HAP-1 (cell line): ENCODE data around the gene C1GALT1C1.
A peak's percentile ranks its signal among the peaks of the same experiment; 100 is the strongest.

Experiments
- DNase-seq, 2 experiments: peaks; one replicate each; pipeline ENCODE4 v3.0.0-alpha.2; 2016 to 2020; ENCODE audit warnings: low spot score in 2 of 2
- H3K27me3 ChIP-seq: fragments of 250-450 bp; sonication (Bioruptor Pico); 2 replicates; pipeline ENCODE4 v1.5.1; 2020; ENCODE audit warnings: low read depth, mild to moderate bottlenecking, moderate library complexity
- H3K36me3 ChIP-seq: fragments of 250-450 bp; sonication (Bioruptor Pico); replicated peaks from 2 replicates; pipeline ENCODE4 v1.5.1; 2020; ENCODE audit warnings: mild to moderate bottlenecking
- H3K4me1 ChIP-seq: fragments of 250-450 bp; sonication (Bioruptor Pico); 2 replicates; pipeline ENCODE4 v1.5.1; 2020; ENCODE audit warnings: mild to moderate bottlenecking
- H3K4me3 ChIP-seq: fragments of 250-450 bp; sonication (Bioruptor Pico); 2 replicates; pipeline ENCODE4 v1.5.1; 2020; ENCODE audit warnings: mild to moderate bottlenecking, moderate library complexity
- H3K9me3 ChIP-seq: fragments of 250-450 bp; sonication (Bioruptor Pico); 2 replicates; pipeline ENCODE4 v1.5.1; 2020; ENCODE audit warnings: mild to moderate bottlenecking, moderate library complexity
- in situ Hi-C: fragments of 300-500 bp; cut with MboI; formaldehyde crosslinking; loops from 3 replicates; pipeline ENCODE4 v1.14.3; 2020; ENCODE audit warnings: low sequenced_read_pairs, inconsistent platforms, mixed read lengths

The C1GALT1C1 gene

DNA sequence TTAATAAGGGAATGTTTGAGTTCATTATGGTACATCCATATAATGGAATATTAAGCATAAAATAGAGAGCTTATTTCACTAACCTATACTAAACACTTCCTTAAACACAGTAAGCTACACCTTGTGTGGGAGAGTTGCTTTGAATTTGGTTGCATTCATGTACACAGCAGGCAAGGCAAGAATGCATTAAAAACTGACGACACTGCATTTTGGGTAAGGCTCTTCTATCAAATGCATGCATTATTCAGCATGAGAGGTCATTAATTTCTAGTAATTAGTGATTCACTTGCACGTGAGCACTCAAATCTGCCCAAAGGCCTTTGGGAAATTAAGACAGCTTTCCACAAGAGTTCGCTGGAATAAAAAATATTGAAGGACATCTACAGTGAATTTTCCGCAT, 8.8 kb upstream of the C1GALT1C1 start:
- Histone ChIP-seq H3K36me3 (no peaks in the 10 kb centered on the region), H3K9me3 (no peaks in the 10 kb centered on the region), H3K27me3 (no peaks in the 10 kb centered on the region), H3K4me1 (no peaks in the 10 kb centered on the region), H3K4me3 (no peak overlapping the region)
- in situ Hi-C loops = no loop called here
- DNase-seq = no peak

DNA sequence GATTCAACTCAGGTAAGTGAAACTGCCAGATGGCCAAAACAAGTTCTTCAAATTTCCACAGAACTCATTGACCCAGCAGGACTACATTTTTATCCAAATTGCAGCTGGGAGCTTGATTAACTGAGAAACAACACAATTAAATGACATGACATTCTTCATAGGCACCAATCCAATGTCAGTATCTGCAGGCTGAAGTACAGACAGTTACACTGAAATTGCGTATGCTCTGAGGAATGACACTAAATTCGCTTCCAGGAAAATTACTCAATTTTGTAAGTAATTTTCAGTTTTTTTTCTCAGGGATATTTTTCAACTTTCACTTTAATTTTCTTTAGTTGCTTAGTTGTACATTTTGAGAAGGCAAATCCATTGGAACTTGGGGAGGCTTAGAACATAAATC, 4.5 kb downstream of the C1GALT1C1 start:
- no peaks in the 10 kb centered on the region for H3K27me3 ChIP-seq
- no peak overlapping the region for H3K4me3 ChIP-seq
- H3K4me1 ChIP-seq = peaks cover 5% of the 10 kb centered on the region
- in situ Hi-C loops = no loop called here
- H3K36me3 ChIP-seq = no peaks in the 10 kb centered on the region; the same call in 1 of the 2 replicates
- no peak for DNase-seq
- no peaks in the 10 kb centered on the region for H3K9me3 ChIP-seq

DNA sequence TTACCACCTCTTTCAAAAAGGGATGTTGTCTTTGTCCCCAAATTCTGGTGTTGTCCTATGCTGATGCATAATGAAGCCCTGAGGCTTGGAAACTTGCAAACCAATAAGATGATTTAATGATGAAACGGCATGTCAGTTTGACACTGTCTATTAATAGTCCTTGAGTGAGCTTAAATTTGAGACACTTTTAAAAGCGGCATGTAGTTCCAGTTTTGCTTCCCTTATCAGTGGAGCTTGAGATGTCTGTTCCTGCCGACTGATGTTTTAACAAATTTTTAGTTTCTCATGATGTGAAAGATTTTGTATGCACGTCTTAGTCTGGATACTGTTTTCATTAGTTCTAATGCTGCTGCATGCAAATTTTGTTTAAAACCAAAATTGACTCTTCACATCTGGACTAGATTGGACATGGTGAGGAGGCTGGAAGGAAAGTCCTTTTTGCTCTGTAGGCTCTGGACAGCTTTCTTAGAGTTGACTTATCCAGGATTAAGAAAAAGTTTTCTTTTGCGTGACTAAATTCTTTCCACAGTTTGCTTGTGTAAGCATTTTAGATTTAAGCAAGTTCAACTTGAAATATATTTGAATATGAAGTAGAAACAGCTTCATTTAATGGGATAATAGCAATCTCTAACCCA, 11.7 kb downstream of the C1GALT1C1 start:
- in situ Hi-C loops = no loop called here
- no peaks in the 10 kb centered on the region for H3K27me3 ChIP-seq
- no peak for DNase-seq
- no peaks in the 10 kb centered on the region for H3K4me1 ChIP-seq
- H3K4me3 ChIP-seq = no peak overlapping the region
- H3K9me3 ChIP-seq = no peaks in the 10 kb centered on the region
- H3K36me3 ChIP-seq = peaks cover 31% of the 10 kb centered on the region

DNA sequence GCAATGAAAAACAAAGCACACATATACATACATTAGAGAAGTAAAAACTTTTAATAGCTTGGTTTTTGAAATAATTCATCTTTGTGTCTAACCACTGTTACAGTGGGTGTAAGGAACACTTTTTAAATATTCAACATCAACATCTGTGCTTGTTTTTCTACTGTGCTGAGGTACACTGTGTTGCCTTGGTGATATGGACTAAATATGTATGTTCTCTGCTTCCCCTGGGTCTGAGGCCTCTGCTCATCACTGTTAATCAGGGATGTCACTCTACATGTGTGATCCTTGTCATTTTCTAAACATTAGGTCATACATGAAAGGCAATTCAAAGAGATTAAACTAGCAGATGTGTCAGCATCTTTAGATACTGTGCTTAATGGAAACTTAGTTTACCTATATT, 15.0 kb downstream of the C1GALT1C1 start:
- in situ Hi-C loops = no loop called here
- H3K9me3 ChIP-seq = no peaks in the 10 kb centered on the region
- DNase-seq = no peak
- H3K36me3 ChIP-seq = peaks cover 59% of the 10 kb centered on the region
- no peak overlapping the region for H3K4me3 ChIP-seq
- H3K27me3 ChIP-seq = no peaks in the 10 kb centered on the region
- H3K4me1 ChIP-seq = no peaks in the 10 kb centered on the region

DNA sequence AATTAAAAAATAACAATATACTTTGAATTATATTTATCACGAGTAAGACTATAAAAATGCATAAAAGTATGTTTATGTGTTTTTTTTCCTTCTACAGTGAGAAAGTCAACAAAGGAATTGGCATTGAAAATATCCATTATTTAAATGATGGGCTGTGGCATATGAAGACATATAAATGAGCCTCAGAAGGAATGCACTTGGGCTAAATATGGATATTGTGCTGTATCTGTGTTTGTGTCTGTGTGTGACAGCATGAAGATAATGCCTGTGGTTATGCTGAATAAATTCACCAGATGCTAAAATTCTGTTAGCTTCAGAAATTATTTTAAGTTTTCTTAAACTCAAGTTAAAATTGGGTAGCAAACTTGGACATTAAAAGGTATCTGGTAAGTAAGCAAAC, 17.8 kb downstream of the C1GALT1C1 start:
- no peak overlapping the region for H3K4me3 ChIP-seq
- DNase-seq = no peak
- no peaks in the 10 kb centered on the region for H3K9me3 ChIP-seq
- H3K27me3 ChIP-seq = no peaks in the 10 kb centered on the region
- peaks cover 79% of the 10 kb centered on the region for H3K36me3 ChIP-seq
- H3K4me1 ChIP-seq = no peaks in the 10 kb centered on the region
- in situ Hi-C loops = no loop called here

DNA sequence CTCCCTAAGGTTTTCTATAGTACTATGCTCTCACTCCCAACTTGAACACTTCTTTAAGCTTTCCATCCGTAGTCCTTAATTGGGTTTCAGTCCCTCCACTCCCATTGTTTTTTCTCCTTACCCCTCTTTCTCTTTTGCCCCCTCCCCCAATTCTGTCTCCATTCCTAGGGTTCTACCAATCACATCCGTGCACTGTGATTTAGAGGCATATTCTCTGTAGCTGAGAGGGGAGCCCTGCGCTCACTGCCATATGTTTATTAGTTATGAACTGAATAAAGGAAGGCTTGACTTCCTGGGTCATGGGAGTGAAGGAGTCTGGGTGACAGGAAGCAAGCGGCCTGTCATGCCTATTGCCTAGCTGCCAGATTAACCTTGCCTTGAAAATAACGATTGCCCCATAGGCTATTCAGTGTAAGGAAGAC, 25.5 kb downstream of the C1GALT1C1 start:
- H3K4me1 ChIP-seq = peaks cover 11% of the 10 kb centered on the region
- in situ Hi-C loops = loop anchor here (5.0 kb wide), 1 partner anchor 42 kb away; the partner anchor contains the start of gene CUL4B
- DNase-seq = peak; percentile 55 to 72
- H3K36me3 ChIP-seq = peaks cover 24% of the 10 kb centered on the region
- H3K4me3 ChIP-seq = peak overlapping the region; percentile 71
- H3K9me3 ChIP-seq = no peaks in the 10 kb centered on the region
- H3K27me3 ChIP-seq = no peaks in the 10 kb centered on the region

DNA sequence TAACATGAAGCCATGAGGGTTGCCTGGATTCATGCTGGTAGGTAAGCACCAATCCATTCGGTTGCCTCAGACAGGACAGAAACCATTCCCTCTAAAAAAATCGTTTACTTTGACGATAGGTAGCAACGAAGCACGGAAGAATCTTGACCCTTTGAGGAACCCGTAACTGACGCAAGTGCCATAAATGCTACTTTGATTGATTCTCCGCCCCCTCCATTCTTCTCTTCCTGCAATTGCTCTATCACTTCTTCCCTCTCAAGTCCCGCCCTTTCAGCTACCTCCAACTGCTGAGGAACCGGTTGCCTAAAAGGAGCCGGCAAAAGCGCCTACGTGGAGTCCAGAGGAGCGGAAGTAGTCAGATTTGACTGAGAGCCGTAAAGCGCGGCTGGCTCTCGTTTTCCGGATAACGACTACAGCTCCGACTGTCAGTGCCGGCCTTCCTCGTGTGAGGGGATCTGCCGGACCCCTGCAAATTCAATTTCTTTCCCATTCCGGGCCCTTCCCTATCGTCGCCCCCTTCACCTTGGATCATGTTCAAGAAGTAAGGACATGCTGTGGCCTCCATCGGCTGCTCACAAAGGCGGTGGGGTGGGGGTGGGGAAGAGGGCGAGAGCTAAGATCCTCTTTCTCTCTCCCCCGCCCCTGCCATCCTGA, 26.0 kb downstream of the C1GALT1C1 start, which contains the start of gene MCTS1:
Gene MCTS1, plus strand, starts transcription at position 395 of the 654 bp plus-strand sequence. Its CDS starts 136 bp downstream, at position 531.
- in situ Hi-C loops = loop anchor here (5.0 kb wide), 1 partner anchor 42 kb away; the partner anchor contains the start of gene CUL4B
- Histone ChIP-seq H3K4me3 (peak within 1 kb of the TSS; percentile 71), H3K27me3 (no peaks in the 10 kb centered on the region), H3K36me3 (peaks cover 21% of the 10 kb centered on the region), H3K4me1 (peaks cover 11% of the 10 kb centered on the region), H3K9me3 (no peaks in the 10 kb centered on the region)
- DNase-seq = peak; percentile 95 to 98

DNA sequence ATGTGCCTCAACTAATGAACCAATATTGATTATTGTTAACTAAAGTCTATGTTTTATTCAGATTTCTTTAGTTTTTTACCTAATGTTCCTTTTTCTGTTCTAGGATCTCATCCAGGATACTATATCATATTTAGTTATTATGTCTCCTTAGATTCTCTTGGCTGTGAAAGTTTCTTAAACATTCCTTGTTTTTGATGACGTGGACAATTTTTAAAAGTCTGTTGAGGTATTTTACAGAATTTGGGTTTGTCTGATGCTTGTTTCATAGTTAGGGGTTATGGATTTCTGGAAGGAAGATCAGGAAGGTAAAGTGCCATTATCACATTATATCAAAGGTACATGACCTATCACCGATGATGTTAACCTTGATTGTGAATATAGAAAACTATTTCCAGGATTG, 44.2 kb downstream of the C1GALT1C1 start:
- in situ Hi-C loops = no loop called here
- H3K4me3 ChIP-seq = no peak overlapping the region

More for the DNA sequence above, 44.2 kb downstream of the C1GALT1C1 start:
- H3K9me3 ChIP-seq = no peaks in the 10 kb centered on the region
- no peak for DNase-seq
- no peaks in the 10 kb centered on the region for H3K4me1 ChIP-seq
- peaks cover 33% of the 10 kb centered on the region for H3K27me3 ChIP-seq
- no peaks in the 10 kb centered on the region for H3K36me3 ChIP-seq
